ENCODE data around the gene COX10. TPM values are rescaled to one million over a fixed set of nuclear protein-coding genes. Genes with fewer than 3 reads are reported as not detected.
"Not testable (repeated sequence)": the region's sequence is repeated elsewhere in the genome, so short reads cannot be mapped to it uniquely, and the experiment has no call there.

COX10 gene
- total and polyA plus RNA-seq, 10 donors: 3.0 to 28.8 (median 14.9) TPM

GRCh38 chr17:14227052-14227451 is 157.7 kb downstream of the COX10 start:
- 91 to 99% (median 92%) methylated on average over 7 of the region's 7 CpGs for WGBS, 5 donors
- intact Hi-C loops (cut with DNase I; ENCODE audit: low total_unique reads): no loop called here

GRCh38 chr17:14228903-14229302 is 159.6 kb downstream of the COX10 start:
- H3K27me3 ChIP-seq (replicated peaks in 1 of 7): no peaks in the 10 kb centered on the region
- DNase-seq: no peak
- 68 to 85% (median 82%) methylated on average over 4 of the region's 4 CpGs for WGBS, 5 donors
- H3K9me3 ChIP-seq: no peaks in the 10 kb centered on the region
- no peak for TF ChIP-seq POLR2AphosphoS5 (IDR thresholded peaks at IDR 0.05)
- intact Hi-C loops (cut with DNase I; ENCODE audit: low total_unique reads): no loop called here
- no peaks in the 10 kb centered on the region for H3K4me1 ChIP-seq
- no peaks in the 10 kb centered on the region for H3K36me3 ChIP-seq
- H3K4me3 ChIP-seq: no peak overlapping the region
- H3K27ac ChIP-seq: no peak overlapping the region

More at GRCh38 chr17:14227052-14227451, 157.7 kb downstream of the COX10 start:
- no peaks in the 10 kb centered on the region for H3K36me3 ChIP-seq
- no peak overlapping the region for H3K4me3 ChIP-seq
- TF ChIP-seq POLR2AphosphoS5 (IDR thresholded peaks at IDR 0.05) (no peak), CTCF (IDR thresholded peaks at IDR 0.05 in 8 of 11, conservative IDR thresholded peaks at IDR 0.05 in 3 of 11) (no peak), POLR2A (IDR thresholded peaks at IDR 0.05) (no peak)
- H3K27ac ChIP-seq: no peak overlapping the region
- H3K27me3 ChIP-seq (replicated peaks in 1 of 7): no peaks in the 10 kb centered on the region
- H3K4me1 ChIP-seq: no peaks in the 10 kb centered on the region
- no peak for DNase-seq
- no peaks in the 10 kb centered on the region for H3K9me3 ChIP-seq

- DNase-seq; H3K36me3 ChIP-seq; H3K27ac ChIP-seq; H3K9me3 ChIP-seq; H3K4me1 ChIP-seq; H3K4me3 ChIP-seq; H3K27me3 ChIP-seq (replicated peaks in 1 of 7); intact Hi-C loops (cut with DNase I; ENCODE audit: low total_unique reads): not testable (repeated sequence)
- 70 to 93% (median 81%) methylated on average over 3 to 5 of the region's 6 CpGs for WGBS, 5 donors
Observed at GRCh38 chr17:14231187-14231586, 161.9 kb downstream of the COX10 start.

- H3K27me3 ChIP-seq (replicated peaks in 1 of 7); H3K4me3 ChIP-seq; H3K9me3 ChIP-seq; DNase-seq; intact Hi-C loops (cut with DNase I; ENCODE audit: low total_unique reads); H3K36me3 ChIP-seq; H3K4me1 ChIP-seq; H3K27ac ChIP-seq: not testable (repeated sequence)
- WGBS, 5 donors: 65 to 86% (median 82%) methylated on average over 2 of the region's 2 CpGs
Observed at GRCh38 chr17:14235047-14235446, 165.7 kb downstream of the COX10 start.

GRCh38 chr17:14236032-14236431 is 166.7 kb downstream of the COX10 start:
- H3K27me3 ChIP-seq (replicated peaks in 1 of 7); H3K9me3 ChIP-seq; H3K27ac ChIP-seq; H3K4me1 ChIP-seq; intact Hi-C loops (cut with DNase I; ENCODE audit: low total_unique reads); H3K4me3 ChIP-seq; DNase-seq; H3K36me3 ChIP-seq: not testable (repeated sequence)
- 83 to 94% (median 90%) methylated on average over 7 to 9 of the region's 9 CpGs for WGBS, 5 donors

- 80 to 95% (median 91%) methylated on average over 9 to 11 of the region's 11 CpGs for WGBS, 5 donors
- H3K27me3 ChIP-seq (replicated peaks in 1 of 7): not testable (repeated sequence)
Observed at GRCh38 chr17:14236762-14237161, 167.5 kb downstream of the COX10 start, which contains the start of gene CDRT15. Gene CDRT15, minus strand, starts transcription at chr17:14236862. Its CDS starts 29 bp downstream, at chr17:14236833.

GRCh38 chr17:14239271-14239670 is 170.0 kb downstream of the COX10 start:
- H3K27me3 ChIP-seq (replicated peaks in 1 of 7); DNase-seq; intact Hi-C loops (cut with DNase I; ENCODE audit: low total_unique reads); H3K27ac ChIP-seq; H3K9me3 ChIP-seq; H3K36me3 ChIP-seq; H3K4me1 ChIP-seq; H3K4me3 ChIP-seq: not testable (repeated sequence)
- WGBS, 5 donors: 94 to 100% (median 96%) methylated on average over 1 to 4 of the region's 5 CpGs

More at GRCh38 chr17:14236762-14237161, 167.5 kb downstream of the COX10 start, which contains the start of gene CDRT15:
- H3K4me3 ChIP-seq; intact Hi-C loops (cut with DNase I; ENCODE audit: low total_unique reads); H3K9me3 ChIP-seq; DNase-seq; H3K4me1 ChIP-seq; H3K36me3 ChIP-seq; H3K27ac ChIP-seq: not testable (repeated sequence)

Measured in spleen (tissue), 11 donors.